Limb (tissue), 2 donors: ENCODE data around the gene RGPD4.

ENCODE experiments used
- DNase-seq, 2 donors: peaks; one replicate each; pipeline ENCODE4 v3.0.0-alpha.2; 2016; ENCODE audit errors: extremely low spot score in 2 of 2

The RGPD4 gene

GRCh38 chr2:107927034-107927534, 100.4 kb downstream of the RGPD4 start:
- DNase-seq: no peak

GRCh38 chr2:107931412-107931811, 104.7 kb downstream of the RGPD4 start:
- DNase-seq: no peak

- peak in 1 of 2 donors; percentile 76 for DNase-seq
These were observed 105.8 kb downstream of the RGPD4 start for GRCh38 chr2:107932488-107932887.

- DNase-seq: peak in 1 of 2 donors; percentile 83
These were observed 106.3 kb downstream of the RGPD4 start for GRCh38 chr2:107932979-107933378.

GRCh38 chr2:107936433-107937359, 110.0 kb downstream of the RGPD4 start:
- DNase-seq: peak in 1 of 2 donors; percentile 36
